Activated T-cell treated with anti-CD3 and anti-CD28 coated beads, Interleukin-2, amount 50 U/mL, for 48 hours (primary cell): ENCODE measurements around the gene PDZRN3.
"Not testable (repeated sequence)": the region's sequence is repeated elsewhere in the genome, so short reads cannot be mapped to it uniquely, and the experiment has no call there.

Source experiments
- DNase-seq, 2 experiments: peaks; one replicate each; pipeline ENCODE4 v3.0.0-alpha.2; 2020

The PDZRN3 gene

DNA sequence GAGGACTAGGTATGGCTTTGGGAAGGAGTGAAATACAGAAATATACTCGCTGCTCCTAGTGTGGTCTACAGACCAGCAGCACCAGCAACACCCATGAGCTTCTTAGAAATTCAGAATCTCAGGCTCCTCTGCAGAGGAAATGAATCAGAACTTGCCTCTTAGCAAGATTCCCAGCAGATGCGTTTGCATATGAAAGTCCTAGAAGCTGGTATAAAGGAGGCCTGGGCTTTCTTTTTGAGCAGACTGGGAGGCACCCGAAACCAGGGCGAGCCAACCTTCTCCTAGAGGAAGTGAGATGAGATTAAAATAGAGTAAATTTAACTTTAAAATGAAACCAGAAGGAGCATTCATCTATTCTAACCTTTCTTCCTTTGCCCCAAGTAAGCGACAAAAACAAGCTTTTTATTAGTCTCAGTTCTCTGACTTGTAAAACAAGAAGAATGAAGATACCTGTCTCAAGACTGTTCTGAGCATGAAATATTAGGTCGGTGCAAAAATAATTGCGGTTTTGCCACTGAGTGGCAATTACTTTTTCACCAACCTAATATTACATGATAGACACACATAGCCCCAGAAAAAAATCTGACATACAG lies 140.0 kb downstream of the PDZRN3 start:
- no peak for DNase-seq

GRCh38 chr3:73481888-73482287 lies 142.9 kb downstream of the PDZRN3 start:
- DNase-seq, result no peak

DNA sequence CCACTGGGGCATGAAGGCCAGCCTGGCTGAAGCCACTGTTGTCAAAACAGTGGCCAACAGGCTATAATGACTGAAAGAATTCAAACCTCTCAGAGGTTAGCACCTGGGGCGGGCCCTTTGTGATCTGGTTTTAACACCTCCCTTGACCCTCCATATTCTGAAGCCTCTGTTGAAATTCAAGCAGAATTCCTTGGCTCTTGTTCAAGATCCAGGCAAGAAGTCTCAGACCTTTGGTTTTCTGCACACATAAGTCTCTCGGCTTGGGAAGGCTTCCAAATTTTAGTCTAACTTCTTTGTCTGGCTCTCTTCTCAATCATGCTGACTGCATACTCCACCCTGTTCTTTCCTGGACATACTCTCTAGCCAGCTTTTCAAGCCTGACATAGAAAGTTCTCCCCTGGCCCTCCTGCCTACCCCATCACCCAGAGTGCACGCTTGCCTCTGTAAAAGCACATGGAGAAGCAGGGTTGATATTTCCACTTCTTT lies 144.5 kb downstream of the PDZRN3 start:
- no peak for DNase-seq

DNA sequence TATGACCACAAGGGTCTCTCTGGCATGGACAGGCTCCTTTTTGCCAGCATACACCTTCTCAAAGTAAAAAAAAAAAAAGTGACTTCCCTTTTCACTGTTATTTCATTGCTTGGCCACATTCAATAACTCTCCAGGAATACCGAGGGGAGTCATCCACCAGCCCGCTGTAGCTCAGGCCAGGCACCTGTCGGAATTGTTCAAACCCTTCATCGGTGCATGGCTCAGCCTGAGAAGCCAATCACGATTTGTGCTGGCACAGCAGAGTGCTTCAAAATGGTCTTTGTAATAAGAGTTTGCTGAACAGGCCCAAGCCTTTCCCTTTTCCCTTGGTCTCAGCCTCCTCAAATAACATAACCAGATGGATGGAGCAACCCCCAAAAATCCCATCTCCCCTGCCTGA lies 145.4 kb downstream of the PDZRN3 start:
- DNase-seq, result no peak

DNA sequence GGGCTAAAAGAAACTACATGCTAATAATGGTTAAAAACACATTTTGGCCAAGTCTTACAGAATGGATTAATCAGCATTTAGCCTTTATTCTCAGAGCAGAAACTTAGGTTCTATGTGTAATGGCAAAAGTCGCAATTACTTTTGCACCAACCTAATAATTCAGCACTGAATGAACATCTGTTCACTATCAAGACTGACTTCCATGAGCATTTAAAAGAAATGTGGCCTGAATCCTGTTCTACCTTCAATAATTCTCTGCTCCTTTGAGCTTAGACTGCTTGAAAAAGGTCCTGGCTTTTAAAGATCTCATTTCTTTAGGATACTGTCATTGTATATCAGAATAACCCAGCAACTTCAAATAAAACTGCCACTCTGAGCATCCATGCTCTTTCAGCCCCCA lies 145.9 kb downstream of the PDZRN3 start:
- DNase-seq, result no peak

- no peak for DNase-seq
Observed at GRCh38 chr3:73475717-73476116, 149.0 kb downstream of the PDZRN3 start.

DNA sequence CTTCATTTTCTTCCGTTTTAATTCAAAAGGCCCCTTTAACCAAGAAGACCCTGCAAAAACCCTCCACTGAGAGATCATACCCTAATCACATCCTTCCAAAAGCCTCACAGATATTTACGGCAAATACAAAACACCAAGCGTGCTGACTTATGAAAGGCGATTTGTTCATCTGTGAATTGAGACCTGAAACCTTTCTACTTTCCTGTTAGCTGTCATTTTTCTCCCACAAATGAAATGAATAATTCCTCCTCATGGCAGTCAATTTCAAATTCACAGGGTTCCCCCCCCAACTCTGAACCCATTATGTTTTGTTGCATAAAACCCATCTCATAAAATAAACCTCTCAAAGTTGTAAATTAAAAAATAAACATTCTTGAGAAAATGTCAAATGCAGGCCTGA lies 149.6 kb downstream of the PDZRN3 start:
- no peak for DNase-seq

- DNase-seq, result no peak
Observed at GRCh38 chr3:73474619-73475018, 150.1 kb downstream of the PDZRN3 start.

DNA sequence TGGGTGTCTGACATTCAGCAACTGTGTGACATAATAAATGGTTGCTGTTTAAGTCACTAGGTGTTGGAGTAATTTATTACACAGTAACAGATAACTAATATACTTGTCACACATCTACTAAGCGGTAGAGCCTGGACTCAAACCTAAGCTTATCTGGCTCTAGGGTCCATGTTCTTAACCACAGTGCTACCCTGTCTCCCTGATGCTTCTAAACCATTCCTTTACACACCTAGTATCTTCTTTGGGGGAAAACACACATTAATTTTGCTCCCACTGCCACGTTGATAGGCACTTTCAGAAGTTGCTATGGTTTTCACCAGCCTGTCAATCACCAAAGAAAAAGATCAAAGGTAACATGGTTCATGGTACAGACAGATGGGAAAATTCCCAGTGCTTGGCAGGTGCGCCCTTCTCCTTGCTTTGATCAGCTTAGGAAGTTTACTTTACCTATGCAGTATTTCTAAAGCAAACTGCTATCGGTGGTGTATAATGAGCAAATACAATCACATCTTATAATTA lies 150.8 kb downstream of the PDZRN3 start:
- no peak for DNase-seq

GRCh38 chr3:73473181-73473897 lies 151.4 kb downstream of the PDZRN3 start:
- no peak for DNase-seq

DNA sequence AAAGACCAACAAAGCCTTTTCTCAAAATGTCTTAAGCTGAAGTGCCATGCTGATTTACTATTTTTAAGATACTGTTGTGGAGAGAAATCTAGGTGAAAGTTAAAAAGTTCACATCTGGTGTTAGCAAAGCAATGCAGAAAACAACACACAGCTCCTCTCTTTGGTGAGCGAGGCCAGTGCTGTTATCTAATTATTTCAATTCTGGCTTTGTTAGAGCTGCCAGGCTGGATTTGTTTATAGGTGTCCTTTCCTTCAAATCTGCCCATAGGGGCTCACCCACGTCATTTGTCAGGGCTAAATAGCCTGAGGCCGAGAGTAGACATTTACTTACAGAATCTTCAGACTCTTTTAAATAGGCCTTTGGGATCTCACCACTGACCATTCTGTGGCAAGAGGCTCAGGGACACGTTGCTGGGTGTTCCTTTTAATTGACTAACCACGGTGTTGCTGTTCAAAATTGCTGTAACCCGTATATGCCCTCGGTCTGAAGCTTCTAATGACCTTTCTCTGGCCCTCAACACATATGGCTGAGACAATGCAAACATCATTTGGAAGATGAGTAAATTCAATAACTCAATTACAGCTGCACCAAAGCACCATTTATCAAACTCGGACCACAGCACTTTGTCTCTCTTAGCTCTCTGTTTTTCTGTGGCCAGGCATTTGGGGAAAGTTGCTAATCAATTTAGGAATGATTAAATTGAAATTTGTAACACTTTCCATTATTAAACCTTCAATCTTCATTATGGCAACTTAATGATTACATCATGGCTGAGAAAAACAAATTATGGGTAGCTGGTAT lies 152.6 kb downstream of the PDZRN3 start:
- DNase-seq, result no peak

GRCh38 chr3:73470860-73471259 lies 153.9 kb downstream of the PDZRN3 start:
- DNase-seq, result no peak

- DNase-seq, result no peak
Observed at GRCh38 chr3:73469331-73469730, 155.4 kb downstream of the PDZRN3 start.

GRCh38 chr3:73467211-73467610 lies 157.5 kb downstream of the PDZRN3 start:
- DNase-seq, result no peak

- DNase-seq, result no peak
Observed at GRCh38 chr3:73465926-73466325, 158.8 kb downstream of the PDZRN3 start.

DNA sequence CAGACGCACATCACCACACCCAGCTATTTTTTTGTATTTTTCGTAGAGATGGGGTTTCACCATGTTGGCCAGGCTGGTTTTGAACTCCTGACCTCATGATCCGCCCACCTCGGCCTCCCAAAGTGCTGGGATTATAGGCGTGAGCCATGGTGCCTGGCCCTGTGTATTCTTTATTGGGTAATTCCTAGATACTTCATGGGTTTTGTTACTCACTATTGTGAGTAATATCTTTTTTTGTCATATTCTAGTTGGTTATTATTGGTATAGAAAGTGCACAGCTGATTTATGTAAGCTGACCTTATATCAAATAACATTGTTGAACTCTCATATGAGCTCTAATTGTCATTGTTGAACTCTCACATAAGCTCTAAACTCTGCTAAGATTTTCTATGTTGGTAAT lies 160.6 kb downstream of the PDZRN3 start:
- not testable (repeated sequence) for DNase-seq

DNA sequence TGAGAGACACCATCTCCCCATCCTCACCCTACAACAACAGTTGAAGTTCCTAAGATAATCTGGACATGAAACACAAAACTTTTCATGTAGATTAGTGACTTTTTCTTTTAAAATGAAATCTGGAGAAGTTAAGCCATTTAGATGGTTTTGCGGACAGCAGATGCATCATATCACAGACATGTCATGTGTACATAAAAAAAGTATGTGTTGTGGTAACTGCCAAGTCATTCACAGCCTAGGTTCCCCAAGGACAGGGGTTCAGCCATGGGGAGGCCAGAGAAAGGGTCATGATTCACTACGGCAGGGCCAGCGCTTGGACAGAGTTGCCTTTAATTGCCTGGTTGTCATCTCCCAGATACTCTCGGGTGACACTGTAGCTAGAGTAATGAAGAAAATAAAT lies 163.2 kb downstream of the PDZRN3 start:
- DNase-seq, result no peak

DNA sequence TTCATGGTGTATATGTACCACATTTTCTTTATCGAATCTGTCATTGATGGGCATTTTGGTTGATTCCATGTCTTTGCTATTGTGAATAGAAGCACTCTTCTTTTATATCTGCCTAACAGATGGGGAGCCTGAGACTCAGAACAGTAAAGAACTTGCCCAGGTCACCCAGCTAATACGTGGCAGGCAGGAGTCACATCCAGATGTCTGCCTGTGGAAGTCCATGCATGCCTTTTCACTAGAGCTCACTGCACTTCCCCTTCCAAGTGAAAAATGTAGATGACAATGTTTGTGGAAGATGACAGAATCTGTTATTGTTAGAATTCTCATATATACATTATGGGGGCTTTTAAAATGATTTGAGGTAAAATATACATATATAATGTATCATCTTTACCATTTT lies 165.0 kb downstream of the PDZRN3 start:
- no peak for DNase-seq

DNA sequence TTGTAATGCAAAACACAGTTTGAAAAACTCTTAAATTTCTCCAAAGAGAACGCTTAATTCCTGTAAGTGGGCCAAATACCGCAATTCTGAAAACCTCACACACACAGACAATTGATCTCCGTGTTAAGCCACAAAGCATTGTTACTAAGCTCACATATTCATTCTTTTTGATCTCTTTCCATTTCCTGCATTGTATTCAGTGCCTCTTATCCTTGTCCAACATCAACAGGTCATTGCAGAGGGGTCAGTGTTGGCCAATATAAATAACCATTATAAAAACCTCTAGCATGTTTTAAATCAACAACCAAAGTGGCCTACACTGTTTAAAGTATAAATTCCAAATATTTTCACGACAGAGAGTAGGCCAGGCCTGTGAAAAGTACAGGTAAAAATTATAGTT lies 171.1 kb downstream of the PDZRN3 start:
- DNase-seq, result no peak

GRCh38 chr3:73452729-73453128 lies 172.0 kb downstream of the PDZRN3 start:
- no peak for DNase-seq

DNA sequence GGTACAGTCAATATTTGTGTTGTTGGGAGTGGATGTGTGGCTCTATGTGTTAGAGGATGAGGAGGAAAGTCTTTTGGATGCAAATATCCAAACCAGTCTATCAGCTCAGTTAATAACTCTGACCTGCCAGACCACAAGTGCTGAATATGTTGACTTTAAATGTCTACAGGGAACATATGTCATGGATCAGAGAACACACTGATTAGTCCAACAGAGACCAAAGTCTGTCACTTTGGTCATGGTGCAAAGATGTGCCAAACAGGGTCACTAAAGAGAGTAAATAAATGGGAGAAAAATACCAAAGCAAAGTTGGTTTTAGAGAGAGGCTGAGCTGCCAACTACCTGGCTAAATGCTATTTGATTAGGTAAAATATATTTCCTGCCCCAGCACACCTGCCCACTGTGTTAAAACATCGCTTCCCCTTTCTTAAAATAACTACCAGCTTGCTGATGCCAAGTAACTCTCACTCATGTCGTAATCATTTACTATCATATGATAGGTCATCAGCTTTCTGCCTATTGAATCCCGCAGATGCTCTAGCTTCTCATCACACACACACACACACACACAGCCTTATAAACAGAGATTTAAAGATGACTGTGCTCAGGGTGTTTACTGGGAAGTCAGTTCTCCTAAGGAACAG lies 173.3 kb downstream of the PDZRN3 start:
- no peak for DNase-seq

- no peak for DNase-seq
Observed at GRCh38 chr3:73449774-73450173, 175.0 kb downstream of the PDZRN3 start.

DNA sequence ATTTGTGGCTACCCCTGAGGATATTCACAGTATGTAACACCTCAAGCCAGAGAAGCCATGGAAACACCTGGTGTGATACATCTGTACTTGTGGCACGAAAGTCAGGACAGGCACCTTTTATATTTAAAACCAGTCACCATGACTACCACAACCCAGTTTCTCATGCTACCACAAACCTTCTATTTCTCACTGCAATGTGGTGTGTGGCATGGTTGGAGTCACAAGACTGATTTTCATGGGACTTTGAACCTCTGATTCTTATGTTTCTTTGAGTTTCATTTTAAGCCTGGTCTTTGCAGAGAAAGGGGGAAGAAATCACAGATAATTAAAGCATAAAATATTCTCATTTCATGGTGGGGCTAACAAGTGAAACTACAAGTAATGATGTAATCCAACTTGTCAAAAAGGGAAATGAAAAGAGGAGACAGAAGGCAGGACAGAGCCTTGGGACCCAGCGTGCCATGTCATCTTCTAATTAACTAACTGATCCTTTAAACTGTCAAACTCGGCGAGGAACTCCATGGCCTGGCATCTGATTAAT lies 175.9 kb downstream of the PDZRN3 start:
- no peak for DNase-seq
